GM18907 (cell line): ENCODE results near the gene MAST4.
"Not testable (repeated sequence)": the region's sequence is repeated elsewhere in the genome, so short reads cannot be mapped to it uniquely, and the experiment has no call there.

Experiments used
- ATAC-seq: cut with Tn5 transposase; IDR thresholded peaks from one replicate; pipeline ENCODE4 v1.9.1; 2021; ENCODE audit warnings: mild to moderate bottlenecking, moderate library complexity; ENCODE audit not compliant: unreplicated experiment

MAST4 gene

GRCh38 chr5:66741394-66741793 is 145.2 kb downstream of the MAST4 start:
- no peak for ATAC-seq

GRCh38 chr5:66742083-66742895 is 146.1 kb downstream of the MAST4 start:
- no peak for ATAC-seq

- ATAC-seq, result no peak
Observed at GRCh38 chr5:66742896-66743247, 146.7 kb downstream of the MAST4 start.

- ATAC-seq, result no peak
Observed at GRCh38 chr5:66743344-66743743, 147.2 kb downstream of the MAST4 start.

GRCh38 chr5:66744040-66744439 is 147.8 kb downstream of the MAST4 start:
- ATAC-seq, result no peak

- ATAC-seq, result no peak
Observed at GRCh38 chr5:66745297-66745696, 149.1 kb downstream of the MAST4 start.

GRCh38 chr5:66747607-66748006 is 151.4 kb downstream of the MAST4 start:
- ATAC-seq, result no peak

GRCh38 chr5:66752668-66753067 is 156.5 kb downstream of the MAST4 start:
- not testable (repeated sequence) for ATAC-seq

GRCh38 chr5:66757219-66757833 is 161.1 kb downstream of the MAST4 start:
- no peak for ATAC-seq

GRCh38 chr5:66757834-66758371 is 161.7 kb downstream of the MAST4 start:
- ATAC-seq, result no peak

GRCh38 chr5:66769030-66769733 is 173.0 kb downstream of the MAST4 start:
- ATAC-seq, result no peak

GRCh38 chr5:66769839-66770617 is 173.8 kb downstream of the MAST4 start:
- ATAC-seq, result no peak

GRCh38 chr5:66777868-66778267 is 181.7 kb downstream of the MAST4 start:
- ATAC-seq, result no peak

GRCh38 chr5:66779528-66779927 is 183.3 kb downstream of the MAST4 start:
- ATAC-seq, result no peak

- no peak for ATAC-seq
Observed at GRCh38 chr5:66788556-66788955, 192.4 kb downstream of the MAST4 start.

GRCh38 chr5:66789434-66789833 is 193.2 kb downstream of the MAST4 start:
- ATAC-seq, result no peak

GRCh38 chr5:66793049-66793448 is 196.9 kb downstream of the MAST4 start:
- ATAC-seq, result no peak

GRCh38 chr5:66795682-66796081 is 199.5 kb downstream of the MAST4 start:
- ATAC-seq, result no peak

- no peak for ATAC-seq
Observed at GRCh38 chr5:66796305-66797292, 200.4 kb downstream of the MAST4 start.

GRCh38 chr5:66802941-66803340 is 206.7 kb downstream of the MAST4 start:
- ATAC-seq, result no peak
